A549 (cell line): ENCODE data around the gene BCL2.

ENCODE experiments used
- BHLHE40 ChIP-seq: IDR thresholded peaks from 2 replicates; pipeline ENCODE4 v1.6.1; 2012; ENCODE audit warnings: low read depth, low read length, inconsistent platforms
- PBX3 ChIP-seq: IDR thresholded peaks from 2 replicates; pipeline ENCODE4 v1.6.1; 2012
- PHF8 ChIP-seq: fragments of 200-600 bp; sonication (generic); IDR thresholded peaks from 2 replicates; pipeline ENCODE4 v1.6.1; 2016; ENCODE audit warnings: low read depth, mild to moderate bottlenecking, antibody characterized with exemption, moderate library complexity, borderline replicate concordance
- RAD21 ChIP-seq, 2 experiments: fragments of >200 bp in 1 of 2; sonication (Bioruptor Twin) in 1 of 2; formaldehyde crosslinking in 1 of 2; IDR thresholded peaks in 1 of 2; conservative IDR thresholded peaks in 1 of 2; 2 replicates in 1 of 2; 3 replicates in 1 of 2; pipeline ENCODE4 v1.6.1; 2012 to 2018; ENCODE audit warnings: inconsistent platforms in 1 of 2
- SMC3 ChIP-seq: fragments of >200 bp; sonication (Bioruptor Twin); formaldehyde crosslinking; IDR thresholded peaks from 3 replicates; pipeline ENCODE4 v1.6.1; 2018; ENCODE audit warnings: inconsistent platforms
- ZSCAN20 ChIP-seq: fragments of 250-450 bp; sonication (Bioruptor Pico); IDR thresholded peaks from 2 replicates; pipeline ENCODE4 v1.8.0; 2022; ENCODE audit warnings: mild to moderate bottlenecking, moderate library complexity
- TF ChIP-seq, protein P1 (sequence below): fragments of >200 bp; sonication (Bioruptor Twin); formaldehyde crosslinking; IDR thresholded peaks from 3 replicates; pipeline ENCODE4 v1.5.1; 2016
- TF ChIP-seq, protein P2 (sequence below): fragments of 450-650 bp; IDR thresholded peaks from 2 replicates; pipeline ENCODE4 v1.6.1; 2014; ENCODE audit warnings: antibody characterized with exemption
- TF ChIP-seq, protein P3 (sequence below): fragments of >200 bp; sonication (Bioruptor Twin); formaldehyde crosslinking; IDR thresholded peaks from 3 replicates; pipeline ENCODE4 v1.6.1; 2016
- TF ChIP-seq, protein P4 (sequence below): fragments of 250-450 bp; sonication (Bioruptor Pico); IDR thresholded peaks from 2 replicates; pipeline ENCODE4 v1.5.0; 2021; ENCODE audit warnings: mild to moderate bottlenecking, moderate library complexity, borderline replicate concordance

DNA sequence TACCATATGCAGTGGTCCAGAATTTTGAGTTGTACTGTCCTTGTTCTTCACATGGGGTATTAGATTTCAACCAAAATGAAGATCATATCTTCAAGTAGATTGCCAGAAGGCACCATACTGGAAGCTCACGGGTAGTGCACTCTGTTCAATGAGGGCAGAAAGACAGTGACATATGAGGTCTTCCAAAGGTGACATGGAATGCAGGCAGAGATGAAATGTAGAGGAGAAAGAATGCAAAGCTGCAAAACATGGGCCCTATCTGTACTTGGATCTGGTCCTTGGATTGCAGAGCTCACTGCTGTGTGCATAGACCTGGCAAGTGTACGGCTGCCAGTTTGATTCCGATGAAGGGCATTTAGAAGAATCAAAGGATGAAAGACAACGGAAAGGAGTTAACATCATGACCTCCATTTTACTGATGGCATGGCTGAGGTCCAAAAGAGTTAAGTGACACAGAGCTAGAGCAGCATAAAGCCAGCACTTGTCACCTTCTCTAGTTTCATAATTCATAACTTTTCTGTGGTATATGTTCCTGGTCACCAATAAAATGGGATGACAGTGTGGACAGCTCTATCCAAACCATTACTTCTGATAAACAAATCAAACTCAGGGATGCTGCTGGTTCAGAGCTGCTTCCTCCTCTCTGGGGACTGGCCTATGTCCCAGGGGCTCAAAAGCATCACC, 64.7 kb downstream of the BCL2 start:
- TF ChIP-seq, protein P1, sequence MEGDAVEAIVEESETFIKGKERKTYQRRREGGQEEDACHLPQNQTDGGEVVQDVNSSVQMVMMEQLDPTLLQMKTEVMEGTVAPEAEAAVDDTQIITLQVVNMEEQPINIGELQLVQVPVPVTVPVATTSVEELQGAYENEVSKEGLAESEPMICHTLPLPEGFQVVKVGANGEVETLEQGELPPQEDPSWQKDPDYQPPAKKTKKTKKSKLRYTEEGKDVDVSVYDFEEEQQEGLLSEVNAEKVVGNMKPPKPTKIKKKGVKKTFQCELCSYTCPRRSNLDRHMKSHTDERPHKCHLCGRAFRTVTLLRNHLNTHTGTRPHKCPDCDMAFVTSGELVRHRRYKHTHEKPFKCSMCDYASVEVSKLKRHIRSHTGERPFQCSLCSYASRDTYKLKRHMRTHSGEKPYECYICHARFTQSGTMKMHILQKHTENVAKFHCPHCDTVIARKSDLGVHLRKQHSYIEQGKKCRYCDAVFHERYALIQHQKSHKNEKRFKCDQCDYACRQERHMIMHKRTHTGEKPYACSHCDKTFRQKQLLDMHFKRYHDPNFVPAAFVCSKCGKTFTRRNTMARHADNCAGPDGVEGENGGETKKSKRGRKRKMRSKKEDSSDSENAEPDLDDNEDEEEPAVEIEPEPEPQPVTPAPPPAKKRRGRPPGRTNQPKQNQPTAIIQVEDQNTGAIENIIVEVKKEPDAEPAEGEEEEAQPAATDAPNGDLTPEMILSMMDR: no peak
- no peak for TF ChIP-seq PBX3
- no peak for TF ChIP-seq BHLHE40
- TF ChIP-seq ZSCAN20: no peak
- no peak for TF ChIP-seq RAD21 (conservative IDR thresholded peaks at IDR 0.05 in 1 of 2, IDR thresholded peaks at IDR 0.05 in 1 of 2)
- TF ChIP-seq, protein P2, sequence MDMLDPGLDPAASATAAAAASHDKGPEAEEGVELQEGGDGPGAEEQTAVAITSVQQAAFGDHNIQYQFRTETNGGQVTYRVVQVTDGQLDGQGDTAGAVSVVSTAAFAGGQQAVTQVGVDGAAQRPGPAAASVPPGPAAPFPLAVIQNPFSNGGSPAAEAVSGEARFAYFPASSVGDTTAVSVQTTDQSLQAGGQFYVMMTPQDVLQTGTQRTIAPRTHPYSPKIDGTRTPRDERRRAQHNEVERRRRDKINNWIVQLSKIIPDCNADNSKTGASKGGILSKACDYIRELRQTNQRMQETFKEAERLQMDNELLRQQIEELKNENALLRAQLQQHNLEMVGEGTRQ: no peak
- no peak for TF ChIP-seq SMC3
- TF ChIP-seq, protein P3, sequence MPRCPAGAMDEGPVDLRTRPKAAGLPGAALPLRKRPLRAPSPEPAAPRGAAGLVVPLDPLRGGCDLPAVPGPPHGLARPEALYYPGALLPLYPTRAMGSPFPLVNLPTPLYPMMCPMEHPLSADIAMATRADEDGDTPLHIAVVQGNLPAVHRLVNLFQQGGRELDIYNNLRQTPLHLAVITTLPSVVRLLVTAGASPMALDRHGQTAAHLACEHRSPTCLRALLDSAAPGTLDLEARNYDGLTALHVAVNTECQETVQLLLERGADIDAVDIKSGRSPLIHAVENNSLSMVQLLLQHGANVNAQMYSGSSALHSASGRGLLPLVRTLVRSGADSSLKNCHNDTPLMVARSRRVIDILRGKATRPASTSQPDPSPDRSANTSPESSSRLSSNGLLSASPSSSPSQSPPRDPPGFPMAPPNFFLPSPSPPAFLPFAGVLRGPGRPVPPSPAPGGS: no peak
- TF ChIP-seq, protein P4, sequence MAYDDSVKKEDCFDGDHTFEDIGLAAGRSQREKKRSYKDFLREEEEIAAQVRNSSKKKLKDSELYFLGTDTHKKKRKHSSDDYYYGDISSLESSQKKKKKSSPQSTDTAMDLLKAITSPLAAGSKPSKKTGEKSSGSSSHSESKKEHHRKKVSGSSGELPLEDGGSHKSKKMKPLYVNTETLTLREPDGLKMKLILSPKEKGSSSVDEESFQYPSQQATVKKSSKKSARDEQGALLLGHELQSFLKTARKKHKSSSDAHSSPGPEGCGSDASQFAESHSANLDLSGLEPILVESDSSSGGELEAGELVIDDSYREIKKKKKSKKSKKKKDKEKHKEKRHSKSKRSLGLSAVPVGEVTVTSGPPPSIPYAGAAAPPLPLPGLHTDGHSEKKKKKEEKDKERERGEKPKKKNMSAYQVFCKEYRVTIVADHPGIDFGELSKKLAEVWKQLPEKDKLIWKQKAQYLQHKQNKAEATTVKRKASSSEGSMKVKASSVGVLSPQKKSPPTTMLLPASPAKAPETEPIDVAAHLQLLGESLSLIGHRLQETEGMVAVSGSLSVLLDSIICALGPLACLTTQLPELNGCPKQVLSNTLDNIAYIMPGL (CRISPR knock-in tag): no peak
- TF ChIP-seq PHF8: no peak
